H54 (cell line): ENCODE data around the gene SORT1.
"Not testable (repeated sequence)": the region's sequence is repeated elsewhere in the genome, so short reads cannot be mapped to it uniquely, and the experiment has no call there.

ENCODE experiments used
- DNase-seq: peaks from one replicate; pipeline ENCODE4 v3.0.0; 2011; ENCODE audit warnings: low spot score, mixed read lengths; ENCODE audit not compliant: insufficient read length
- FAIRE-seq: peaks from 3 replicates; lab custom pipeline; 2011; peaks lifted over from hg19 to GRCh38; lab: Jason Lieb, UNC
- POLR2A ChIP-seq: IDR thresholded peaks from 2 replicates; pipeline ENCODE4 v1.6.1; 2011; ENCODE audit warnings: low read depth, mild to moderate bottlenecking, low read length

Gene SORT1

GRCh38 chr1:109397581-109398342, at the start of gene SORT1:
Gene SORT1, minus strand, starts transcription at chr1:109397918. Its CDS starts 26 bp downstream, at chr1:109397892.
- TF ChIP-seq POLR2A = peak; percentile 69; the same call in 1 of the 2 replicates
- peak; percentile 57 for FAIRE-seq
- DNase-seq = peak; percentile 86

GRCh38 chr1:109445949-109446695, 48.4 kb upstream of the SORT1 start:
- DNase-seq, FAIRE-seq: not testable (repeated sequence)

- DNase-seq (no peak), FAIRE-seq (peak; percentile 55)
- TF ChIP-seq POLR2A = no peak
Measured at GRCh38 chr1:109444346-109444745, 46.6 kb upstream of the SORT1 start.

- FAIRE-seq = no peak
- no peak for TF ChIP-seq POLR2A
- no peak for DNase-seq
Measured at GRCh38 chr1:109443476-109443875, 45.8 kb upstream of the SORT1 start.

GRCh38 chr1:109441069-109441468, 43.4 kb upstream of the SORT1 start:
- TF ChIP-seq POLR2A = no peak

GRCh38 chr1:109438798-109439297, 41.1 kb upstream of the SORT1 start:
- DNase-seq = peak; percentile 46
- FAIRE-seq = peak; percentile 86
- TF ChIP-seq POLR2A = no peak

More at GRCh38 chr1:109441069-109441468, 43.4 kb upstream of the SORT1 start:
- DNase-seq (no peak), FAIRE-seq (no peak)

GRCh38 chr1:109434484-109434883, 36.8 kb upstream of the SORT1 start:
- TF ChIP-seq POLR2A = no peak
- no peak for DNase-seq
- FAIRE-seq = no peak

- no peak for DNase-seq
- TF ChIP-seq POLR2A = no peak
- no peak for FAIRE-seq
Measured at GRCh38 chr1:109433322-109433721, 35.6 kb upstream of the SORT1 start.

GRCh38 chr1:109432336-109432735, 34.6 kb upstream of the SORT1 start:
- DNase-seq (no peak), FAIRE-seq (no peak)
- no peak for TF ChIP-seq POLR2A

GRCh38 chr1:109427171-109427467, 29.4 kb upstream of the SORT1 start:
- DNase-seq (no peak), FAIRE-seq (no peak)
- no peak for TF ChIP-seq POLR2A

- FAIRE-seq (peak; percentile 98), DNase-seq (peak; percentile 87)
- TF ChIP-seq POLR2A = peak; percentile 90
Measured at GRCh38 chr1:109426281-109427170, 28.8 kb upstream of the SORT1 start, which contains the start of gene PSMA5. Gene PSMA5, minus strand, starts transcription at chr1:109426448. Its CDS starts 118 bp downstream, at chr1:109426330.

- no peak for TF ChIP-seq POLR2A
- FAIRE-seq (no peak), DNase-seq (peak; percentile 54)
Measured at GRCh38 chr1:109425391-109426280, 27.9 kb upstream of the SORT1 start.
